GM12878 (cell line): ENCODE measurements around the gene ACSM6. TPM values are rescaled to one million over a fixed set of nuclear protein-coding genes. Genes with fewer than 3 reads are reported as not detected.
A peak's percentile ranks its signal among the peaks of the same experiment; 100 is the strongest.

Experiments
- ATAC-seq: fragments of 200-7000 bp; cut with Tn5 transposase; 3 replicates; pipeline ENCODE4 v1.9.1; 2020; ENCODE audit warnings: mild to moderate bottlenecking, moderate library complexity
- BruUV-seq: library from RNA; stranded (reverse); fragments of 400-500 nt; replicated peaks from 2 replicates; lab custom pipeline; 2021; lab: Mats Ljungman, UMichigan
- CTCF ChIA-PET: fragments of 300-600 bp; sonication (Branson Sonifier 250); formaldehyde crosslinking; extraction: SDS; loops from one replicate; lab custom pipeline; 2021; ENCODE audit warnings: inconsistent platforms; lab: Yijun Ruan, JAX
- POLR2A ChIA-PET: fragments of 350-600 bp; formaldehyde crosslinking; extraction: SDS; loops from one replicate; lab custom pipeline; 2021; ENCODE audit warnings: inconsistent platforms; lab: Charles Lee
- RAD21 ChIA-PET: fragments of 300-600 bp; sonication (Branson Sonifier 250); formaldehyde crosslinking; loops from one replicate; lab custom pipeline; 2023; ENCODE audit warnings: antibody characterized with exemption; ENCODE audit not compliant: unreplicated experiment; lab: Charles Lee
- SMC1A ChIA-PET: fragments of 300-600 bp; sonication (Branson Sonifier 250); formaldehyde crosslinking; loops from one replicate; lab custom pipeline; 2023; ENCODE audit not compliant: unreplicated experiment, uncharacterized antibody; lab: Charles Lee
- DNase-seq: peaks from one replicate; pipeline ENCODE4 v3.0.0-alpha.2; 2011; ENCODE audit warnings: low read depth, low spot score
- FAIRE-seq: peaks from 3 replicates; lab custom pipeline; 2011; peaks lifted over from hg19 to GRCh38; lab: Jason Lieb, UNC
- H2AFZ ChIP-seq: 2 replicates; pipeline ENCODE4 v1.6.0; 2011; ENCODE audit warnings: low read depth, low read length, control low read depth; ENCODE audit not compliant: control insufficient read depth
- H3K27ac ChIP-seq: 2 replicates; pipeline ENCODE4 v1.5.1; 2011; ENCODE audit warnings: control low read depth; ENCODE audit not compliant: control insufficient read depth, insufficient read depth
- H3K27me3 ChIP-seq, 2 experiments: replicated peaks in 1 of 2; 2 replicates each; pipeline versions ENCODE4 v1.6.0 to v1.6.1; 2011; ENCODE audit warnings: low read length in 1 of 2; ENCODE audit not compliant: control insufficient read depth in 2 of 2, insufficient read depth in 2 of 2
- H3K36me3 ChIP-seq, 2 experiments: 2 replicates each; pipeline ENCODE4 v1.5.1; 2011; ENCODE audit warnings: low read length in 1 of 2; ENCODE audit not compliant: control insufficient read depth in 2 of 2, insufficient read depth in 2 of 2
- H3K4me1 ChIP-seq: 2 replicates; pipeline ENCODE4 v1.6.1; 2011; ENCODE audit warnings: mild to moderate bottlenecking, low read length, moderate library complexity, mixed read lengths; ENCODE audit not compliant: control insufficient read depth, insufficient read depth
- H3K4me2 ChIP-seq: 2 replicates; pipeline ENCODE4 v1.6.0; 2011; ENCODE audit warnings: control low read depth; ENCODE audit not compliant: control insufficient read depth, insufficient read depth
- H3K4me3 ChIP-seq: fragments of 200-600 bp; sonication (generic); 2 replicates; pipeline ENCODE4 v1.5.1; 2016
- H3K79me2 ChIP-seq: 2 replicates; pipeline ENCODE4 v1.6.0; 2011; ENCODE audit warnings: low read length; ENCODE audit not compliant: control insufficient read depth, insufficient read depth
- H3K9ac ChIP-seq: 2 replicates; pipeline ENCODE4 v1.8.0; 2011; ENCODE audit warnings: low read length, control low read depth, mixed read lengths; ENCODE audit not compliant: control insufficient read depth, insufficient read depth
- H3K9me3 ChIP-seq: replicated peaks from 3 replicates; pipeline ENCODE4 v1.5.1; 2011; ENCODE audit warnings: mild to moderate bottlenecking, low read length; ENCODE audit not compliant: control insufficient read depth, insufficient read depth
- H4K20me1 ChIP-seq: 2 replicates; pipeline ENCODE4 v1.6.0; 2011; ENCODE audit not compliant: control insufficient read depth, insufficient read depth
- BHLHE40 ChIP-seq, 2 experiments: fragments of 450-650 bp in 1 of 2; IDR thresholded peaks; 2 replicates each; pipeline ENCODE4 v1.6.1; 2011 to 2017; ENCODE audit warnings: low read depth in 2 of 2, borderline replicate concordance in 1 of 2, improper control_type of control experiment in 1 of 2, low read length in 1 of 2, mild to moderate bottlenecking in 1 of 2
- CUX1 ChIP-seq: IDR thresholded peaks from 2 replicates; pipeline ENCODE4 v1.6.1; 2012; ENCODE audit warnings: improper control_type of control experiment, low read depth, low read length; ENCODE audit not compliant: insufficient replicate concordance
- EGR1 ChIP-seq, 2 experiments: IDR thresholded peaks; 1 replicate in 1 of 2; 2 replicates in 1 of 2; pipeline ENCODE4 v1.6.1; 2011 to 2012; ENCODE audit warnings: low read depth in 2 of 2, low read length in 2 of 2, borderline replicate concordance in 1 of 2, mild to moderate bottlenecking in 1 of 2, moderate library complexity in 1 of 2
- EZH2 ChIP-seq: IDR thresholded peaks from 2 replicates; pipeline ENCODE4 v1.6.1; 2012; ENCODE audit warnings: low read depth, mild to moderate bottlenecking, control low read depth, inconsistent platforms, low read length, borderline replicate concordance; ENCODE audit not compliant: control insufficient read depth
- FOS ChIP-seq: IDR thresholded peaks from 3 replicates; pipeline ENCODE4 v1.6.1; 2011; ENCODE audit warnings: borderline replicate concordance; ENCODE audit not compliant: insufficient read length; ENCODE audit errors: extremely low read depth
- GATAD2B ChIP-seq: fragments of 450-650 bp; conservative IDR thresholded peaks from 2 replicates; pipeline ENCODE4 v1.6.1; 2017; ENCODE audit warnings: low read depth, mild to moderate bottlenecking, moderate library complexity
- MEF2A ChIP-seq: IDR thresholded peaks from 2 replicates; pipeline ENCODE4 v1.6.1; 2011; ENCODE audit warnings: low read depth, mild to moderate bottlenecking, low read length, moderate library complexity; ENCODE audit not compliant: insufficient read depth
- PAX5 ChIP-seq: IDR thresholded peaks from 2 replicates; pipeline ENCODE4 v1.6.1; 2011; ENCODE audit warnings: low read depth, low read length, borderline replicate concordance
- PBX3 ChIP-seq: IDR thresholded peaks from 2 replicates; pipeline ENCODE4 v1.6.1; 2011; ENCODE audit warnings: mild to moderate bottlenecking, low read depth, low read length, moderate library complexity; ENCODE audit not compliant: insufficient replicate concordance
- POLR2A ChIP-seq: IDR thresholded peaks from 2 replicates; pipeline ENCODE4 v1.6.1; 2011; ENCODE audit warnings: low read depth, mild to moderate bottlenecking, low read length
- RAD51 ChIP-seq: fragments of 450-650 bp; IDR thresholded peaks from 2 replicates; pipeline ENCODE4 v1.6.1; 2016; ENCODE audit warnings: moderate library complexity, mild to moderate bottlenecking, inconsistent platforms
- SRF ChIP-seq, 2 experiments: IDR thresholded peaks; 2 replicates each; pipeline ENCODE4 v1.6.1; 2011; ENCODE audit warnings: low read depth in 2 of 2, low read length in 2 of 2, mild to moderate bottlenecking in 1 of 2, moderate library complexity in 1 of 2
- TAF1 ChIP-seq: IDR thresholded peaks from 2 replicates; pipeline ENCODE4 v1.6.1; 2011; ENCODE audit warnings: mild to moderate bottlenecking, low read depth, low read length, borderline replicate concordance
- TBL1XR1 ChIP-seq: IDR thresholded peaks from 2 replicates; pipeline ENCODE4 v1.6.1; 2012; ENCODE audit warnings: low read depth, low read length, improper control_type of control experiment
- WGBS: methylation state at CpG from one replicate; pipeline ENCODE4 v1.1.6; 2016; ENCODE audit warnings: low lambda C conversion rate; ENCODE audit not compliant: insufficient replicate concordance, insufficient coverage; ENCODE audit errors: missing lambda C conversion rate; 5-methylcytosine and 5-hydroxymethylcytosine counted together
- in situ Hi-C: fragments of 300-500 bp; cut with MboI; formaldehyde crosslinking; loops from 9 replicates; pipeline ENCODE4 v1.14.3; 2018; ENCODE audit warnings: mixed read lengths
- intact Hi-C: fragments of 100-400 bp; cut with micrococcal nuclease; formaldehyde crosslinking; loops from one replicate; pipeline ENCODE4 v1.14.2; 2022; ENCODE audit not compliant: unreplicated experiment
- polyA plus RNA-seq, 11 experiments: library from polyadenylated mRNA; depleted of rRNA in 4 of 11; unstranded in 6 of 11; stranded (reverse) in 5 of 11; fragments of >200 nt; fragmentation: Nextera tagmentation in 4 of 11; fragmentation: Illumina TruSeq in 1 of 11; extraction: Ambion mirVana in 4 of 11; extraction: Trizol in 1 of 11; gene quantifications; 1 replicate in 1 of 11; 2 replicates in 10 of 11; pipeline versions ENCODE4 v1.2.1 to v1.2.3, GENCODE V29; 2011 to 2016; ENCODE audit warnings: inconsistent platforms in 2 of 11, missing spikeins in 2 of 11, low read depth in 1 of 11
- total RNA-seq, 4 experiments: library from RNA; depleted of rRNA in 3 of 4; stranded (reverse); fragments of >200 nt in 3 of 4; fragmentation: Illumina TruSeq in 1 of 4; extraction: Trizol in 1 of 4; gene quantifications; 2 replicates each; pipeline versions ENCODE4 v1.2.1 to v1.2.3, GENCODE V29; 2013 to 2021
- TF ChIP-seq, protein P1 (sequence below): IDR thresholded peaks from 2 replicates; pipeline ENCODE4 v1.6.1; 2012; ENCODE audit warnings: low read depth, low read length, improper control_type of control experiment

ACSM6 gene
- total and polyA plus RNA-seq, 10 of the 15 experiments (the other 5 are each of a cell fraction or from before 2014, with no cell fraction given), result 0.06 to 0.21 (median 0.20) TPM; not detected in 7

DNA sequence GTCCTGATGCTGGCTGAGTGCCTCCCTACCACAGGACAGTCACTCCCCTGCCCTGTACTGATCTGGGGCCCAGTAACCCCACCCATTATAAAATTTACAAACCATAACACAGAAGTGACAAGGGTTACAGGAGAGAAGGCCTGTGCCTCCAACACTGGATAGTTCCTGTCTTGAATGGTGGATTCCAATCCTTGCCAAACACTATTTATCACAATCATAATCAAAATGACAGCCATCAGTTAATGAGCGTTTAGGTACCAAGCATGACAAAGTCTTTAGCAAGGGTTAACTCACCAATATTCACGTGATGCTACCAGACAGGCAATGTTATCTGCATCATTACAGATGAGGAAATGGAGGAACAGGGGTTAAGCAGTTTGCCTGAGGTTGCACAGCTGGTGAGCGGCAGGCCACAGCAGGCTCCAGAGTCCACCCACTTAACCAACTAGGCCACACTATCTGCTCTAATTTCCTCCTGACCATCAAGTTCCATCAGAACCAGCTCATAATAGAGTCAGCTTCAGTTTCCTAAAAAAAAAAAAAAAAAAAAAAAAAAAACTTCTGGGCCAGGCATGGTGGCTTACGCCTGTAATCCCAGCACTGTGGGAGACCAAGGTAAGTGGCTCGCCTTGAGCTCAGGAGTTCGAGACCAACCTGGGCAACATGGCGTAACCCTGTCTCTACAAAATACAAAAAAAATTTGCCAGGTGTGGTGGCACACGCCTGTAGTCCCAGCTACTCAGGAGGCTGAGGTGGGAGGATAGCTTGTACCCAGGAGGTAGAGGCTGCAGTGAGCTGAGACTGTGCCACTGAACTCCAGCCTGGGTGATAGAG, 82.5 kb downstream of the ACSM6 start:
- SMC1A ChIA-PET, result interaction anchor here (0.9 to 14.9 kb wide), 5 partner anchors 11 to 99 kb away, joined by 3 to 313 read pairs (median 11); no protein-coding TSS in a partner anchor
- in situ Hi-C loops (no loop called here), intact Hi-C loops (no loop called here)
- Histone ChIP-seq H3K9me3 (no peaks in the 10 kb centered on the region; the same call in 2 of the 3 replicates), H3K4me2 (no peak overlapping the region), H3K79me2 (peaks cover 98% of the 10 kb centered on the region), H4K20me1 (peaks cover 16% of the 10 kb centered on the region), H3K27me3 (no peaks in the 10 kb centered on the region), H2AFZ (no peak overlapping the region), H3K36me3 (peaks cover 4 to 14% of the 10 kb centered on the region in 2 experiments), H3K4me3 (no peak overlapping the region), H3K27ac (no peak overlapping the region), H3K4me1 (peaks cover 30% of the 10 kb centered on the region), H3K9ac (no peak overlapping the region)
- BruUV-seq, result no TSS peak
- FAIRE-seq (no peak), DNase-seq (no peak), ATAC-seq (peak; percentile 49)
- CTCF ChIA-PET, result interaction anchor here (0.6 to 16.6 kb wide), 9 partner anchors 9 to 549 kb away, joined by 3 to 348 read pairs (median 4); no protein-coding TSS in a partner anchor
- POLR2A ChIA-PET, result interaction anchor here (0.6 to 3.1 kb wide), 4 partner anchors 12 to 725 kb away, joined by 4 to 14 read pairs (median 6); no protein-coding TSS in a partner anchor
- 78% methylated on average over 8 of the region's 8 CpGs for WGBS
- RAD21 ChIA-PET, result interaction anchor here (0.6 to 5.2 kb wide), 8 partner anchors 9 to 1621 kb away, joined by 3 to 21 read pairs (median 4); no protein-coding TSS in a partner anchor
- TF ChIP-seq EGR1 (IDR thresholded peaks at IDR 0.05; ENCODE audit: borderline replicate concordance in 1 of 2, low read depth in 2 of 2, low read length in 2 of 2) (no peak), MEF2A (no peak), POLR2A (no peak), PAX5 (no peak), TBL1XR1 (no peak), SRF (IDR thresholded peaks at IDR 0.05; ENCODE audit: low read depth in 2 of 2, low read length in 2 of 2) (no peak), PBX3 (peak; percentile 10), RAD51 (no peak), FOS (no peak), CUX1 (no peak), GATAD2B (no peak), EZH2 (no peak), TAF1 (no peak), BHLHE40 (IDR thresholded peaks at IDR 0.05; ENCODE audit: borderline replicate concordance in 1 of 2, low read depth in 2 of 2, low read length in 1 of 2) (peak; percentile 47 to 49; a peak in 2 of 4 replicates)
- TF ChIP-seq, protein P1, sequence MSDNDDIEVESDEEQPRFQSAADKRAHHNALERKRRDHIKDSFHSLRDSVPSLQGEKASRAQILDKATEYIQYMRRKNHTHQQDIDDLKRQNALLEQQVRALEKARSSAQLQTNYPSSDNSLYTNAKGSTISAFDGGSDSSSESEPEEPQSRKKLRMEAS, result no peak
